Fibroblast of the aortic adventitia (primary cell): Measurements from ENCODE around the gene ATMIN. TPM values are rescaled to one million over a fixed set of nuclear protein-coding genes. Genes with fewer than 3 reads are reported as not detected.

Experiments used
- DNase-seq: peaks from one replicate; pipeline ENCODE4 v3.0.0-alpha.2; 2010; ENCODE audit warnings: low read depth
- H3K4me3 ChIP-seq: 2 replicates; pipeline ENCODE4 v1.5.1; 2011; ENCODE audit warnings: low read depth, mild to moderate bottlenecking, control low read depth, low read length, moderate library complexity
- CTCF ChIP-seq: IDR thresholded peaks from 2 replicates; pipeline ENCODE4 v1.5.1; 2011; ENCODE audit warnings: mild to moderate bottlenecking, low read length, control low read depth, inconsistent platforms; ENCODE audit not compliant: insufficient read depth
- total RNA-seq: library from RNA; depleted of rRNA; stranded (reverse); fragments of >200 nt; gene quantifications from 2 replicates; pipeline ENCODE4 v1.2.3, GENCODE V29; 2012; ENCODE audit warnings: low replicate concordance

The ATMIN gene
- total RNA-seq, 1 donor: 45.4 TPM

- no peak overlapping the region for H3K4me3 ChIP-seq
- TF ChIP-seq CTCF: no peak
- no peak for DNase-seq
Observed at GRCh38 chr16:81061871-81062608, 26.4 kb downstream of the ATMIN start.

GRCh38 chr16:81066681-81067080 lies 31.0 kb downstream of the ATMIN start:
- no peak overlapping the region for H3K4me3 ChIP-seq
- TF ChIP-seq CTCF: no peak
- no peak for DNase-seq

GRCh38 chr16:81067166-81067565 lies 31.5 kb downstream of the ATMIN start:
- no peak for TF ChIP-seq CTCF
- no peak for DNase-seq
- H3K4me3 ChIP-seq: no peak overlapping the region

- no peak for TF ChIP-seq CTCF
- no peak for DNase-seq
- no peak overlapping the region for H3K4me3 ChIP-seq
Observed at GRCh38 chr16:81069063-81069462, 33.4 kb downstream of the ATMIN start.

GRCh38 chr16:81070979-81071378 lies 35.3 kb downstream of the ATMIN start:
- H3K4me3 ChIP-seq: no peak overlapping the region
- TF ChIP-seq CTCF: no peak
- no peak for DNase-seq

- TF ChIP-seq CTCF: no peak
- DNase-seq: no peak
- no peak overlapping the region for H3K4me3 ChIP-seq
Observed at GRCh38 chr16:81071805-81072204, 36.2 kb downstream of the ATMIN start.
